Caco-2 (cell line): Measurements from ENCODE around the gene SEPTIN2. TPM values are rescaled to one million over a fixed set of nuclear protein-coding genes. Genes with fewer than 3 reads are reported as not detected.
"Not testable (repeated sequence)": the region's sequence is repeated elsewhere in the genome, so short reads cannot be mapped to it uniquely, and the experiment has no call there.

Source experiments
- BruUV-seq: library from RNA; stranded (reverse); fragments of 400-500 nt; replicated peaks from 2 replicates; lab custom pipeline; 2021; lab: Mats Ljungman, UMichigan
- CTCF ChIA-PET: fragments of 300-600 bp; sonication (Branson Sonifier 250); formaldehyde crosslinking; loops from one replicate; lab custom pipeline; 2022; ENCODE audit warnings: antibody characterized with exemption; lab: Charles Lee
- POLR2A ChIA-PET: fragments of 300-600 bp; sonication (Branson Sonifier 250); formaldehyde crosslinking; loops from one replicate; lab custom pipeline; 2022; ENCODE audit warnings: antibody characterized with exemption; lab: Charles Lee
- DNase-seq, 2 experiments: peaks; one replicate each; pipeline versions ENCODE4 v3.0.0 to v3.0.0-alpha.2; 2020 to 2022
- H3K27me3 ChIP-seq: replicated peaks from 2 replicates; pipeline ENCODE4 v1.6.0; 2011; ENCODE audit warnings: low read length; ENCODE audit not compliant: control insufficient read depth, insufficient read depth
- H3K36me3 ChIP-seq: 2 replicates; pipeline ENCODE4 v1.5.1; 2011; ENCODE audit warnings: low read length; ENCODE audit not compliant: control insufficient read depth, insufficient read depth
- H3K4me1 ChIP-seq: fragments of 250-450 bp; sonication (Bioruptor Pico); 2 replicates; pipeline ENCODE4 v1.5.1; 2020; ENCODE audit warnings: mild to moderate bottlenecking
- H3K4me3 ChIP-seq: 2 replicates; pipeline ENCODE4 v1.5.1; 2011; ENCODE audit warnings: low read depth, mild to moderate bottlenecking, control low read depth, low read length
- H3K9me3 ChIP-seq: fragments of 250-450 bp; sonication (Bioruptor Pico); 2 replicates; pipeline ENCODE4 v1.5.1; 2020; ENCODE audit warnings: mild to moderate bottlenecking, moderate library complexity
- H3K27ac Mint-ChIP-seq: one replicate; pipeline ENCODE4 v1.8.0; 2022; ENCODE audit warnings: mixed read lengths; ENCODE audit not compliant: unreplicated experiment
- H3K27me3 Mint-ChIP-seq: one replicate; pipeline ENCODE4 v1.8.0; 2022; ENCODE audit warnings: mixed read lengths; ENCODE audit not compliant: insufficient read depth, unreplicated experiment
- H3K36me3 Mint-ChIP-seq: one replicate; pipeline ENCODE4 v1.8.0; 2022; ENCODE audit warnings: mild to moderate bottlenecking, mixed read lengths; ENCODE audit not compliant: insufficient read depth, unreplicated experiment
- H3K4me1 Mint-ChIP-seq: one replicate; pipeline ENCODE4 v1.8.0; 2022; ENCODE audit warnings: low read depth, mixed read lengths; ENCODE audit not compliant: unreplicated experiment
- H3K4me3 Mint-ChIP-seq: one replicate; pipeline ENCODE4 v1.8.0; 2022; ENCODE audit warnings: mild to moderate bottlenecking, moderate library complexity, mixed read lengths; ENCODE audit not compliant: unreplicated experiment
- H3K9me3 Mint-ChIP-seq: one replicate; pipeline ENCODE4 v1.8.0; 2022; ENCODE audit warnings: mixed read lengths; ENCODE audit not compliant: unreplicated experiment
- intact Hi-C: fragments of 100-400 bp; cut with micrococcal nuclease; formaldehyde crosslinking; loops from one replicate; pipeline ENCODE4 v1.10.0; 2022; ENCODE audit not compliant: unreplicated experiment
- total RNA-seq: library from RNA; stranded (reverse); gene quantifications from 2 replicates; pipeline ENCODE4 v1.2.3, GENCODE V29; 2022
- TF ChIP-seq, protein P1 (sequence below), 2 experiments: fragments of 200-600 bp in 1 of 2; IDR thresholded peaks; 1 replicate in 1 of 2; 2 replicates in 1 of 2; pipeline versions ENCODE4 v1.5.1 to v1.8.0; 2011 to 2022; ENCODE audit warnings: antibody characterized with exemption in 1 of 2, control low read depth in 1 of 2, inconsistent platforms in 1 of 2, low read depth in 1 of 2, low read length in 1 of 2, mild to moderate bottlenecking in 1 of 2, moderate library complexity in 1 of 2; ENCODE audit not compliant: insufficient read depth in 1 of 2, severe bottlenecking in 1 of 2, unreplicated experiment in 1 of 2

Gene SEPTIN2
- total RNA-seq, 1 experiment from 2014 or later, result 209 TPM

DNA sequence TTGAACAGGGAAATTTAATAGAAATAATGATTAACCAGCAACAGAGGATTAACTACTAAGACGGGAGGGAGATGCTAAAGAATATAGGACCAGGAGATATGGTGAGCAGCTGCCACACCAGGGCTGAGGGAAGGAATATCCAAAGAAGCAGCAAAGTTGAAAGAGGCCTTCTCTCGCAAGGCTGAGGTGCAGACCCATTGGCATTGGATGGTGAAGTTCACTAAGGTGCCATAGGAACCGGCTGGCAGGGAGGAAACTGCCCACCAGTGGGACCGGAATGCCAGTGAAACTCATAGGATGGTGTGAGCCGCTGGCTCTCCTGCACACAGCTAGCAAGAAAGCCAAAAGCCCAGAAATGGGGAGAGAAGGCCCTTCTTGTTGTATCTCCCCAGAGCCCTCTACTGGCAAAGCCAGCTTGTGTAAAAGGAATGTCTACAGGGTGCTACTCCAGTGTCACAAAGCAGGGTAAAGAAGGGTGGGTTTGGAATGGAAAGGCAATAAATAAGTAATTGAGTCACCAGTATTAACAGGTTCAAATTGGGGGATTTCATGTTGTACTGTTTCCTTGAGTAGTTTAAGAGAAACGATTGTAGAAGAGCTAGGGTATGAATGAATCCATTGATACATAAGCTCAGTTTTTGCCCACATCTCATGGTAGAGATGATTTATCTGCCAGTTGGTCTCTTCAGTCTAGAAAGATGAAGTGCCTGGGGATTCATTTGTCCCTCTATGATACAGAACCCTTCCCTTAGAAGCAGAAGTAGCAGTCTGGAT, 76.4 kb downstream of the SEPTIN2 start:
- Histone ChIP-seq H3K27me3 (no peaks in the 10 kb centered on the region), H3K9me3 (no peaks in the 10 kb centered on the region), H3K4me3 (no peak overlapping the region), H3K36me3 (no peaks in the 10 kb centered on the region), H3K4me1 (no peaks in the 10 kb centered on the region)
- BruUV-seq, result no TSS peak
- H3K9me3 Mint-ChIP-seq, result no peaks in the 10 kb centered on the region
- DNase-seq, result peak; percentile 52 to 59
- CTCF ChIA-PET, result interaction anchor here (0.6 to 1.3 kb wide), 9 partner anchors 9 to 134 kb away, joined by 3 to 14 read pairs (median 4); partner anchors contain the start of gene FARP2
- POLR2A ChIA-PET, result interaction anchor here (1.2 kb wide), 1 partner anchor 77 kb away, joined by 4 read pairs; no protein-coding TSS in a partner anchor
- peaks cover 14% of the 10 kb centered on the region for H3K36me3 Mint-ChIP-seq
- H3K4me1 Mint-ChIP-seq, result peaks cover 11% of the 10 kb centered on the region
- H3K4me3 Mint-ChIP-seq, result no peak overlapping the region
- TF ChIP-seq, protein P1, sequence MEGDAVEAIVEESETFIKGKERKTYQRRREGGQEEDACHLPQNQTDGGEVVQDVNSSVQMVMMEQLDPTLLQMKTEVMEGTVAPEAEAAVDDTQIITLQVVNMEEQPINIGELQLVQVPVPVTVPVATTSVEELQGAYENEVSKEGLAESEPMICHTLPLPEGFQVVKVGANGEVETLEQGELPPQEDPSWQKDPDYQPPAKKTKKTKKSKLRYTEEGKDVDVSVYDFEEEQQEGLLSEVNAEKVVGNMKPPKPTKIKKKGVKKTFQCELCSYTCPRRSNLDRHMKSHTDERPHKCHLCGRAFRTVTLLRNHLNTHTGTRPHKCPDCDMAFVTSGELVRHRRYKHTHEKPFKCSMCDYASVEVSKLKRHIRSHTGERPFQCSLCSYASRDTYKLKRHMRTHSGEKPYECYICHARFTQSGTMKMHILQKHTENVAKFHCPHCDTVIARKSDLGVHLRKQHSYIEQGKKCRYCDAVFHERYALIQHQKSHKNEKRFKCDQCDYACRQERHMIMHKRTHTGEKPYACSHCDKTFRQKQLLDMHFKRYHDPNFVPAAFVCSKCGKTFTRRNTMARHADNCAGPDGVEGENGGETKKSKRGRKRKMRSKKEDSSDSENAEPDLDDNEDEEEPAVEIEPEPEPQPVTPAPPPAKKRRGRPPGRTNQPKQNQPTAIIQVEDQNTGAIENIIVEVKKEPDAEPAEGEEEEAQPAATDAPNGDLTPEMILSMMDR (IDR thresholded peaks at IDR 0.05; ENCODE audit: insufficient read depth in 1 of 2, low read depth in 1 of 2, low read length in 1 of 2, severe bottlenecking in 1 of 2, unreplicated experiment in 1 of 2), result peak; percentile 45 to 80
- H3K27ac Mint-ChIP-seq, result peak overlapping the region; percentile 37
- no peaks in the 10 kb centered on the region for H3K27me3 Mint-ChIP-seq
- intact Hi-C loops, result loop anchor here (1.0 to 2.0 kb wide), 3 partner anchors 17 to 41 kb away; partner anchors contain the start of gene FARP2

DNA sequence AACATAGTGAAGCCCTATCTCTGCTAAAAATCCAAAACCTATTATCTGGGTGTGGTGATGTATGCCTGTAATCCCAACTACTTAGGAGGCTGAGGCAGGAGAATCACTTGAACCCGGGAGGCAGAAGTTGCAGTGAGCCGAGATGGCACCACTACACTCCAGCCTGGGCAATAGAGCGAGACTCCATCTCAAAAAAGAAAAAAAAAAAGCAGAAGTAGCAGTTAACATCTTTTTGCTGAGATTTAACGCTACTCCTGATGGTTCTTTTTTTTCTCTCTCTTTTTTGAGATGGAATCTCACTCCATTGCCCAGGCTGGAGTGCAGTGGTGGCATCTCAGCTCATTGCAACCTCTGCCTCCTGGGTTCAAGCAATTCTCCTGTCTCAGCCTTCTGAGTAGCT, 77.0 kb downstream of the SEPTIN2 start:
- DNase-seq, H3K4me3 Mint-ChIP-seq, H3K4me3 ChIP-seq, H3K27me3 Mint-ChIP-seq, H3K9me3 ChIP-seq, H3K27me3 ChIP-seq, H3K36me3 ChIP-seq, H3K9me3 Mint-ChIP-seq, BruUV-seq, H3K27ac Mint-ChIP-seq, H3K4me1 ChIP-seq: not testable (repeated sequence)
- ChIA-PET POLR2A (interaction anchor here (0.5 to 1.2 kb wide), 2 partner anchors 78 to 722 kb away, joined by 3 to 4 read pairs; no protein-coding TSS in a partner anchor), CTCF (interaction anchor here (0.7 to 1.3 kb wide), 3 partner anchors 34 to 135 kb away, joined by 3 to 14 read pairs (median 4); partner anchors contain the start of gene FARP2)
- intact Hi-C loops, result loop anchor here (1.0 to 2.0 kb wide), 3 partner anchors 18 to 41 kb away; partner anchors contain the start of gene FARP2
- H3K4me1 Mint-ChIP-seq, result peaks cover 11% of the 10 kb centered on the region
- H3K36me3 Mint-ChIP-seq, result peaks cover 14% of the 10 kb centered on the region

DNA sequence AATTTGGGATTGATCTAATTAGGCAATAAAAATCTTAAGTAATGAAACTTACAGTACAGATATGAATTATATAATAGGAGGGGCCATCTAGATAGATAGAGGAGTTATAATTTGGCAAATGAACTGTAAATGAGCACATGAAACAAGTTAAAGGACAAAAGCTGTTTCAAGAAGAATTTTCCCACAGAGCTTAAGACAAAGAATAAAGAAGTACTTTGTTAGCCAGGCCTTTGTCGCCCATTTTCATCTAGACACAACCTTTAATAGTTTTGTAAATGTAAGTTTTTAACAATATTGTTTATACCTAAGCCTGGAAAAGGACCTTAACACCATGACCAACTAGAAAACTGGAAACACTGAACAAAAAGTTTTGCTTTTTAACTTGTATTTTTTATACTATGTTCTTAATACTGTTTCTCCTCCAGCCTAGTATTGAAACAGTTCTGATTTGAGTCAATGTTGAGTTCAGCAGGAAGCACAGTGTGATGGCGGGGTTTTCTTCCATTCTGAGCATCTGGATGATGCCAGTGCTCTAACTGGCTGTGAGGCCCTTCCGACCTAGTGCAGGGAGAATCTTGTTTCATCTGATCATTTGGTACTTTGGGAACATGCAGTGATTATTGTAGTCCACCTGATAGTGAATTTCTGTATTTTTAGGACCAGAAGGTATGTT, 77.9 kb downstream of the SEPTIN2 start:
- Histone ChIP-seq H3K9me3 (no peaks in the 10 kb centered on the region), H3K36me3 (no peaks in the 10 kb centered on the region), H3K4me1 (no peaks in the 10 kb centered on the region), H3K4me3 (no peak overlapping the region), H3K27me3 (no peaks in the 10 kb centered on the region)
- H3K27ac Mint-ChIP-seq, result no peak overlapping the region
- no peaks in the 10 kb centered on the region for H3K27me3 Mint-ChIP-seq
- no peak for DNase-seq
- no peak overlapping the region for H3K4me3 Mint-ChIP-seq
- H3K36me3 Mint-ChIP-seq, result peaks cover 14% of the 10 kb centered on the region
- H3K9me3 Mint-ChIP-seq, result no peaks in the 10 kb centered on the region
- no TSS peak for BruUV-seq
- ChIA-PET POLR2A (no interaction called here), CTCF (no interaction called here)
- intact Hi-C loops, result loop anchor here (2.0 kb wide), 1 partner anchor 19 kb away; no protein-coding TSS in a partner anchor
- peaks cover 11% of the 10 kb centered on the region for H3K4me1 Mint-ChIP-seq
- TF ChIP-seq, protein P1 (IDR thresholded peaks at IDR 0.05; ENCODE audit: insufficient read depth in 1 of 2, low read depth in 1 of 2, low read length in 1 of 2, severe bottlenecking in 1 of 2, unreplicated experiment in 1 of 2), result no peak

DNA sequence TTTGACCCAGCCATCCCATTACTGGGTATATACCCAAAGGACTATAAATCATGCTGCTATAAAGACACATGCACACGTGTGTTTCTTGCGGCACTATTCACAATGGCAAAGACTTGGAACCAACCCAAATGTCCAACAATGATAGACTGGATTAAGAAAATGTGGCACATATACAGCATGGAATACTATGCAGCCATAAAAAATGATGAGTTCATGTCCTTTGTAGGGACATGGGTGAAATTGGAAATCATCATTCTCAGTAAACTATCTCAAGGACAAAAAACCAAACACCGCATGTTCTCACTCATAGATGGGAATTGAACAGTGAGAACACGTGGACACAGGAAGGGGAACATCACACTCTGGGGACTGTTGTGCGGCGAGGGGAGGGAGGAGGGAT, 81.1 kb downstream of the SEPTIN2 start:
- POLR2A ChIA-PET, H3K4me3 ChIP-seq, H3K27me3 ChIP-seq, H3K9me3 ChIP-seq, intact Hi-C loops, H3K4me1 Mint-ChIP-seq, BruUV-seq, H3K27ac Mint-ChIP-seq, CTCF ChIA-PET, H3K27me3 Mint-ChIP-seq, DNase-seq, H3K4me1 ChIP-seq, H3K36me3 ChIP-seq, H3K4me3 Mint-ChIP-seq, H3K9me3 Mint-ChIP-seq: not testable (repeated sequence)
- peaks cover 12% of the 10 kb centered on the region for H3K36me3 Mint-ChIP-seq
